ENCODE results near the gene ZKSCAN2. TPM values are rescaled to one million over a fixed set of nuclear protein-coding genes. Genes with fewer than 3 reads are reported as not detected.

ZKSCAN2 gene
- total RNA-seq, 2 experiments from 2014 or later = 9.5 to 10.2 TPM

DNA sequence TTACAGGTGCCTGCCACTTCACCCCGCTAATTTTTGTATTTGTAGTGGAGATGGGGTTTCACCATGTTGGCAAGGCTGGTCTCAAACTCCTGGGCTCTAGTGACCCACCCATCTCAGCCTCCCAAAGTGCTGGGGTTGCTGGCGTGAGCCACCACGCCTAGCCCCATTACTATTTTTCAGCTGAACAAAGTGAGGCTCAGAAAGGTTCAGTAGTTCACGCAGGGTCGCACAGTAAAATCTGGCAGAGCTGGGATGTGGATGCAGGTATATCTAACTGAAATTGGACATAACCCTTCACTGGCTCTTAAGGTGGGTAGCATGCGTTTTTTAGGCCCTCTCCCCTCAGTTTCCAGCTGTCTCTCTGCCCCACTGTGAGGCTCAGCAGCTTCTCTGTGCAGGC is 33.7 kb downstream of the ZKSCAN2 start:
- CTCF ChIA-PET = interaction anchor here (2.9 kb wide), 1 partner anchor 10 kb away, joined by 19 read pairs; no protein-coding TSS in a partner anchor
- H3K36me3 ChIP-seq (ENCODE audit: insufficient read depth, low read length) = no peaks in the 10 kb centered on the region

GRCh38 chr16:25222959-25223358 is 34.7 kb downstream of the ZKSCAN2 start:
- Histone ChIP-seq H3K9me3 (ENCODE audit: control insufficient read depth in 1 of 2, insufficient read depth in 1 of 2, low read length in 2 of 2) (no peaks in the 10 kb centered on the region), H3K27me3 (ENCODE audit: control insufficient read depth in 1 of 2, insufficient read depth in 2 of 2, low read length in 2 of 2) (no peaks in the 10 kb centered on the region), H3K4me3 (ENCODE audit: low read length) (no peak overlapping the region), H3K4me1 (ENCODE audit: insufficient read depth, low read length) (peaks cover 2% of the 10 kb centered on the region), H3K36me3 (ENCODE audit: insufficient read depth, low read length) (no peaks in the 10 kb centered on the region), H3K27ac (ENCODE audit: low read depth in 1 of 2, low read length in 2 of 2) (no peak overlapping the region)
- Mint-ChIP-seq H3K9me3 (no peaks in the 10 kb centered on the region), H3K4me1 (ENCODE audit: low read depth) (no peaks in the 10 kb centered on the region), H3K27ac (no peak overlapping the region), H3K36me3 (ENCODE audit: low read depth) (no peaks in the 10 kb centered on the region), H3K27me3 (no peaks in the 10 kb centered on the region), H3K4me3 (no peak overlapping the region)
- DNase-seq (no peak), ATAC-seq (ENCODE audit: poor library complexity) (no peak)
- POLR2A ChIA-PET = interaction anchor here (0.6 kb wide), 1 partner anchor 170 kb away, joined by 3 read pairs; no protein-coding TSS in a partner anchor
- CTCF ChIA-PET = interaction anchor here (0.7 kb wide), 1 partner anchor 139 kb away, joined by 3 read pairs; no protein-coding TSS in a partner anchor
- TF ChIP-seq, protein P1, sequence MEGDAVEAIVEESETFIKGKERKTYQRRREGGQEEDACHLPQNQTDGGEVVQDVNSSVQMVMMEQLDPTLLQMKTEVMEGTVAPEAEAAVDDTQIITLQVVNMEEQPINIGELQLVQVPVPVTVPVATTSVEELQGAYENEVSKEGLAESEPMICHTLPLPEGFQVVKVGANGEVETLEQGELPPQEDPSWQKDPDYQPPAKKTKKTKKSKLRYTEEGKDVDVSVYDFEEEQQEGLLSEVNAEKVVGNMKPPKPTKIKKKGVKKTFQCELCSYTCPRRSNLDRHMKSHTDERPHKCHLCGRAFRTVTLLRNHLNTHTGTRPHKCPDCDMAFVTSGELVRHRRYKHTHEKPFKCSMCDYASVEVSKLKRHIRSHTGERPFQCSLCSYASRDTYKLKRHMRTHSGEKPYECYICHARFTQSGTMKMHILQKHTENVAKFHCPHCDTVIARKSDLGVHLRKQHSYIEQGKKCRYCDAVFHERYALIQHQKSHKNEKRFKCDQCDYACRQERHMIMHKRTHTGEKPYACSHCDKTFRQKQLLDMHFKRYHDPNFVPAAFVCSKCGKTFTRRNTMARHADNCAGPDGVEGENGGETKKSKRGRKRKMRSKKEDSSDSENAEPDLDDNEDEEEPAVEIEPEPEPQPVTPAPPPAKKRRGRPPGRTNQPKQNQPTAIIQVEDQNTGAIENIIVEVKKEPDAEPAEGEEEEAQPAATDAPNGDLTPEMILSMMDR (IDR thresholded peaks at IDR 0.05) = no peak
- intact Hi-C loops (cut with DNase I, micrococcal nuclease) = loop anchor here in 1 of 2 experiments (10.0 kb wide), 1 partner anchor 278 kb away; no protein-coding TSS in a partner anchor

More for the DNA sequence above, 33.7 kb downstream of the ZKSCAN2 start:
- POLR2A ChIA-PET = no interaction called here
- Mint-ChIP-seq H3K36me3 (ENCODE audit: low read depth) (no peaks in the 10 kb centered on the region), H3K27ac (no peak overlapping the region), H3K9me3 (no peaks in the 10 kb centered on the region), H3K4me3 (no peak overlapping the region), H3K4me1 (ENCODE audit: low read depth) (no peaks in the 10 kb centered on the region), H3K27me3 (no peaks in the 10 kb centered on the region)
- intact Hi-C loops (cut with DNase I, micrococcal nuclease) = loop anchor here (1.0 to 10.0 kb wide), 3 partner anchors 97 to 279 kb away; no protein-coding TSS in a partner anchor
- TF ChIP-seq, protein P1 (IDR thresholded peaks at IDR 0.05) = no peak
- H3K27ac ChIP-seq (ENCODE audit: low read depth in 1 of 2, low read length in 2 of 2) = no peak overlapping the region
- no peaks in the 10 kb centered on the region for H3K27me3 ChIP-seq (ENCODE audit: control insufficient read depth in 1 of 2, insufficient read depth in 2 of 2, low read length in 2 of 2)
- no peaks in the 10 kb centered on the region for H3K9me3 ChIP-seq (ENCODE audit: control insufficient read depth in 1 of 2, insufficient read depth in 1 of 2, low read length in 2 of 2)
- H3K4me1 ChIP-seq (ENCODE audit: insufficient read depth, low read length) = peaks cover 2% of the 10 kb centered on the region
- H3K4me3 ChIP-seq (ENCODE audit: low read length) = no peak overlapping the region
- DNase-seq (no peak), ATAC-seq (ENCODE audit: poor library complexity) (no peak)

- POLR2A ChIA-PET = no interaction called here
- DNase-seq = no peak
- H3K9me3 Mint-ChIP-seq = no peaks in the 10 kb centered on the region
Measured at GRCh38 chr16:25219070-25219737, 38.4 kb downstream of the ZKSCAN2 start.

More at GRCh38 chr16:25219070-25219737, 38.4 kb downstream of the ZKSCAN2 start:
- Histone ChIP-seq H3K36me3 (ENCODE audit: insufficient read depth, low read length) (no peaks in the 10 kb centered on the region), H3K27ac (ENCODE audit: low read depth in 1 of 2, low read length in 2 of 2) (no peak overlapping the region), H3K4me1 (ENCODE audit: insufficient read depth, low read length) (no peaks in the 10 kb centered on the region), H3K4me3 (ENCODE audit: low read length) (no peak overlapping the region), H3K27me3 (ENCODE audit: control insufficient read depth in 1 of 2, insufficient read depth in 2 of 2, low read length in 2 of 2) (no peaks in the 10 kb centered on the region), H3K9me3 (ENCODE audit: control insufficient read depth in 1 of 2, insufficient read depth in 1 of 2, low read length in 2 of 2) (no peaks in the 10 kb centered on the region)
- intact Hi-C loops (cut with DNase I, micrococcal nuclease) = no loop called here
- Mint-ChIP-seq H3K4me1 (ENCODE audit: low read depth) (no peaks in the 10 kb centered on the region), H3K27me3 (no peaks in the 10 kb centered on the region), H3K4me3 (no peak overlapping the region), H3K36me3 (ENCODE audit: low read depth) (no peaks in the 10 kb centered on the region), H3K27ac (no peak overlapping the region)
- ATAC-seq (ENCODE audit: poor library complexity) = no peak
- CTCF ChIA-PET = interaction anchor here (2.0 kb wide), 1 partner anchor 14 kb away, joined by 5 read pairs; no protein-coding TSS in a partner anchor
- TF ChIP-seq, protein P1 (IDR thresholded peaks at IDR 0.05) = no peak

All from CD4-positive, alpha-beta T cell (primary cell).